ENCODE results near the gene GPR65. TPM values are rescaled to one million over a fixed set of nuclear protein-coding genes. Genes with fewer than 3 reads are reported as not detected.

GPR65 gene
- total RNA-seq (1 to 10 TPM in 1 of 2 donors, under 1 TPM in 1; 0.94 to 2.0 TPM), polyA plus RNA-seq (ENCODE audit: insufficient read length in 2 of 2) (under 1 TPM; 0.29 to 0.65 TPM)
- long read RNA-seq, donor 1: 0 reads
- long read RNA-seq, donor 2: 0 reads
- long read RNA-seq, donor 3: 0 reads
- long read RNA-seq, donor 4, full-length matches to known transcripts: 1 of 1 reads
- long read RNA-seq, donor 4, partial matches to known transcripts: 0 of 1 reads
- long read RNA-seq, donor 4, other reads (novel, unspliced or antisense): 0 of 1 reads

- H3K4me3 ChIP-seq (ENCODE audit: low read depth, low read length): no peak within 1 kb of the TSS
- H3K27ac ChIP-seq (ENCODE audit: low read depth, low read length): no peak within 1 kb of the TSS
- no peaks in the 10 kb centered on the region for H3K9me3 ChIP-seq (ENCODE audit: control insufficient read depth, insufficient read depth, low read length)
- no peaks in the 10 kb centered on the region for H3K4me1 ChIP-seq (ENCODE audit: control insufficient read depth, insufficient read depth, low read length)
- no peaks in the 10 kb centered on the region for H3K27me3 ChIP-seq (ENCODE audit: control insufficient read depth, insufficient read depth, low read length)
- DNase-seq (ENCODE audit: low read depth in 4 of 6, low spot score in 6 of 6): no peak
- H3K36me3 ChIP-seq (ENCODE audit: control insufficient read depth, insufficient read depth, low read length): no peaks in the 10 kb centered on the region
- WGBS (ENCODE audit: insufficient coverage): no CpG with 5 or more reads among the region's 3 CpGs
These were observed at the start of gene GPR65 for GRCh38 chr14:88005050-88005481. TSS of gene GPR65 (plus strand) at chr14:88005135. CDS start at chr14:88010848, 5,713 bp downstream.

- H3K4me3 ChIP-seq (ENCODE audit: low read depth, low read length): no peak overlapping the region
- DNase-seq (ENCODE audit: low read depth in 4 of 6, low spot score in 6 of 6): no peak
- WGBS (ENCODE audit: insufficient coverage): 95% methylated on average over 4 of the region's 6 CpGs
- no peaks in the 10 kb centered on the region for H3K27me3 ChIP-seq (ENCODE audit: control insufficient read depth, insufficient read depth, low read length)
- no peak overlapping the region for H3K27ac ChIP-seq (ENCODE audit: low read depth, low read length)
- H3K9me3 ChIP-seq (ENCODE audit: control insufficient read depth, insufficient read depth, low read length): no peaks in the 10 kb centered on the region
- H3K4me1 ChIP-seq (ENCODE audit: control insufficient read depth, insufficient read depth, low read length): no peaks in the 10 kb centered on the region
- no peaks in the 10 kb centered on the region for H3K36me3 ChIP-seq (ENCODE audit: control insufficient read depth, insufficient read depth, low read length)
These were observed 49.4 kb upstream of the GPR65 start for GRCh38 chr14:87955501-87955900.

- H3K4me1 ChIP-seq (ENCODE audit: control insufficient read depth, insufficient read depth, low read length): no peaks in the 10 kb centered on the region
- H3K27me3 ChIP-seq (ENCODE audit: control insufficient read depth, insufficient read depth, low read length): no peaks in the 10 kb centered on the region
- no peaks in the 10 kb centered on the region for H3K36me3 ChIP-seq (ENCODE audit: control insufficient read depth, insufficient read depth, low read length)
- H3K9me3 ChIP-seq (ENCODE audit: control insufficient read depth, insufficient read depth, low read length): no peaks in the 10 kb centered on the region
- WGBS (ENCODE audit: insufficient coverage): 94% methylated on average over 3 of the region's 5 CpGs
- H3K4me3 ChIP-seq (ENCODE audit: low read depth, low read length): no peak overlapping the region
- H3K27ac ChIP-seq (ENCODE audit: low read depth, low read length): no peak overlapping the region
- DNase-seq (ENCODE audit: low read depth in 4 of 6, low spot score in 6 of 6): no peak
These were observed 44.7 kb upstream of the GPR65 start for GRCh38 chr14:87960013-87960787.

GRCh38 chr14:87961246-87961645 lies 43.7 kb upstream of the GPR65 start:
- Histone ChIP-seq H3K9me3 (ENCODE audit: control insufficient read depth, insufficient read depth, low read length) (no peaks in the 10 kb centered on the region), H3K4me1 (ENCODE audit: control insufficient read depth, insufficient read depth, low read length) (no peaks in the 10 kb centered on the region), H3K27ac (ENCODE audit: low read depth, low read length) (no peak overlapping the region), H3K27me3 (ENCODE audit: control insufficient read depth, insufficient read depth, low read length) (no peaks in the 10 kb centered on the region), H3K36me3 (ENCODE audit: control insufficient read depth, insufficient read depth, low read length) (no peaks in the 10 kb centered on the region), H3K4me3 (ENCODE audit: low read depth, low read length) (no peak overlapping the region)
- WGBS (ENCODE audit: insufficient coverage): no CpG with 5 or more reads among the region's 2 CpGs
- no peak for DNase-seq (ENCODE audit: low read depth in 4 of 6, low spot score in 6 of 6)

GRCh38 chr14:87966816-87967215 lies 38.1 kb upstream of the GPR65 start:
- Histone ChIP-seq H3K27me3 (ENCODE audit: control insufficient read depth, insufficient read depth, low read length) (no peaks in the 10 kb centered on the region), H3K27ac (ENCODE audit: low read depth, low read length) (no peak overlapping the region), H3K36me3 (ENCODE audit: control insufficient read depth, insufficient read depth, low read length) (no peaks in the 10 kb centered on the region), H3K4me1 (ENCODE audit: control insufficient read depth, insufficient read depth, low read length) (no peaks in the 10 kb centered on the region), H3K4me3 (ENCODE audit: low read depth, low read length) (no peak overlapping the region), H3K9me3 (ENCODE audit: control insufficient read depth, insufficient read depth, low read length) (no peaks in the 10 kb centered on the region)
- DNase-seq (ENCODE audit: low read depth in 4 of 6, low spot score in 6 of 6): no peak
- whole genome bisulfite sequencing (ENCODE audit: insufficient coverage): no CpG with 5 or more reads among the region's 3 CpGs

- Histone ChIP-seq H3K27ac (ENCODE audit: low read depth, low read length) (no peak overlapping the region), H3K4me1 (ENCODE audit: control insufficient read depth, insufficient read depth, low read length) (no peaks in the 10 kb centered on the region), H3K36me3 (ENCODE audit: control insufficient read depth, insufficient read depth, low read length) (no peaks in the 10 kb centered on the region), H3K27me3 (ENCODE audit: control insufficient read depth, insufficient read depth, low read length) (no peaks in the 10 kb centered on the region), H3K4me3 (ENCODE audit: low read depth, low read length) (no peak overlapping the region), H3K9me3 (ENCODE audit: control insufficient read depth, insufficient read depth, low read length) (no peaks in the 10 kb centered on the region)
- no peak for DNase-seq (ENCODE audit: low read depth in 4 of 6, low spot score in 6 of 6)
These were observed 37.4 kb upstream of the GPR65 start for GRCh38 chr14:87967496-87967895.

GRCh38 chr14:87971010-87971409 lies 33.9 kb upstream of the GPR65 start:
- Histone ChIP-seq H3K4me1 (ENCODE audit: control insufficient read depth, insufficient read depth, low read length) (no peaks in the 10 kb centered on the region), H3K27ac (ENCODE audit: low read depth, low read length) (no peak overlapping the region), H3K4me3 (ENCODE audit: low read depth, low read length) (no peak overlapping the region), H3K27me3 (ENCODE audit: control insufficient read depth, insufficient read depth, low read length) (no peaks in the 10 kb centered on the region), H3K36me3 (ENCODE audit: control insufficient read depth, insufficient read depth, low read length) (no peaks in the 10 kb centered on the region), H3K9me3 (ENCODE audit: control insufficient read depth, insufficient read depth, low read length) (no peaks in the 10 kb centered on the region)
- WGBS (ENCODE audit: insufficient coverage): no CpG with 5 or more reads among the region's 2 CpGs
- DNase-seq (ENCODE audit: low read depth in 4 of 6, low spot score in 6 of 6): no peak

- Histone ChIP-seq H3K27me3 (ENCODE audit: control insufficient read depth, insufficient read depth, low read length) (no peaks in the 10 kb centered on the region), H3K4me3 (ENCODE audit: low read depth, low read length) (no peak overlapping the region), H3K36me3 (ENCODE audit: control insufficient read depth, insufficient read depth, low read length) (no peaks in the 10 kb centered on the region), H3K9me3 (ENCODE audit: control insufficient read depth, insufficient read depth, low read length) (no peaks in the 10 kb centered on the region), H3K4me1 (ENCODE audit: control insufficient read depth, insufficient read depth, low read length) (no peaks in the 10 kb centered on the region), H3K27ac (ENCODE audit: low read depth, low read length) (no peak overlapping the region)
- DNase-seq (ENCODE audit: low read depth in 4 of 6, low spot score in 6 of 6): no peak
These were observed 29.3 kb upstream of the GPR65 start for GRCh38 chr14:87975636-87976035.

- Histone ChIP-seq H3K27ac (ENCODE audit: low read depth, low read length) (no peak overlapping the region), H3K4me1 (ENCODE audit: control insufficient read depth, insufficient read depth, low read length) (no peaks in the 10 kb centered on the region), H3K36me3 (ENCODE audit: control insufficient read depth, insufficient read depth, low read length) (peaks cover 2% of the 10 kb centered on the region), H3K4me3 (ENCODE audit: low read depth, low read length) (no peak overlapping the region), H3K9me3 (ENCODE audit: control insufficient read depth, insufficient read depth, low read length) (no peaks in the 10 kb centered on the region), H3K27me3 (ENCODE audit: control insufficient read depth, insufficient read depth, low read length) (no peaks in the 10 kb centered on the region)
- 100% methylated on average over 1 of the region's 1 CpG for WGBS (ENCODE audit: insufficient coverage)
- DNase-seq (ENCODE audit: low read depth in 4 of 6, low spot score in 6 of 6): no peak
These were observed 25.2 kb upstream of the GPR65 start for GRCh38 chr14:87979689-87980088.

Measured in spinal cord (tissue), 10 donors.